ES-I3 (cell line): ENCODE data around the gene SCLT1.

Experiments
- H3K36me3 ChIP-seq: 2 replicates; pipeline ENCODE4 v1.6.1; 2013; ENCODE audit warnings: mild to moderate bottlenecking, low read length, control low read depth, moderate library complexity; ENCODE audit not compliant: insufficient read depth
- H3K4me1 ChIP-seq: 2 replicates; pipeline ENCODE4 v1.6.1; 2013; ENCODE audit warnings: mild to moderate bottlenecking, control low read depth, low read length; ENCODE audit not compliant: insufficient read depth
- H3K9ac ChIP-seq: 2 replicates; pipeline ENCODE4 v1.6.1; 2013; ENCODE audit warnings: low read depth, mild to moderate bottlenecking, low read length, moderate library complexity
- H3K9me3 ChIP-seq: 2 replicates; pipeline ENCODE4 v1.6.1; 2013; ENCODE audit warnings: mild to moderate bottlenecking, low read length, moderate library complexity; ENCODE audit not compliant: control insufficient read depth, insufficient read depth

The SCLT1 gene

DNA sequence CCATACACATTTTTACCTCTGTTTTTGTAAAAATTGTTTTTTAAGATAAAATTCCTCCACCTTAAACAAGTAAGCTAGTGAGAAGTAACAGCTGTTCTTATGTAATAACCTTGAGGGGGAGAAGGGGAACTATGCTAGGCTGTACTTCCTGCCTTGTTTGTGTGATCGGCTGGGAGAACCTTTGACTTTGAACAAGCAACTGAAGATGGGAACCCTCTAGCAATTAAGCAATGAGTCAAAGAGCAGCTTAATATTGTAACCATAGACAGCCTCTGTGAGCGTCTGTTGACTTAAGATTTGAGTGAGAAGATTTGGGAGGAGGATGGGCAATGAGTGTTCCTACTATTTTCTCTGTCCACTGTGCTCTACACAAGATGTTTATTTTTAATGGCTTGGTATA is 135.1 kb downstream of the SCLT1 start:
- Histone ChIP-seq H3K36me3 (no peaks in the 10 kb centered on the region), H3K9ac (no peak overlapping the region), H3K9me3 (no peaks in the 10 kb centered on the region), H3K4me1 (no peaks in the 10 kb centered on the region)

DNA sequence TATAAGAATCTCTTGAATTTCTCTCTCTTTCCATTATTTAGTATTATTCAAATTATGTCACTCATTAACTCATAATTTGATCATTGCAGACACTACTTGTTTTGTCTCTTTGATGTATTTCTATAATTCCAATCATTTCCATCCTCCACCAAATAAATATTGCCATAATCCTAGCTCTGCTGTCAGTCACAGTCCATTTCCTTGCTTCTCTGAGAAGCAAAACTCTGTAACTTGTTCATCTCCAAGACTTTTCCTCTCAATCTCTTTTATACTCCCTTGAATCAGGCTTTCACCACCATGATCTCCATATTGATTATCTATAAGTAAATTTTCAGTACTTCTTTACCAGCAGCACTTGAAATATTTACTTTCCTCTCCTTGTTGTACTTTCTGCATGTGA is 135.9 kb downstream of the SCLT1 start:
- H3K36me3 ChIP-seq, result no peaks in the 10 kb centered on the region
- H3K4me1 ChIP-seq, result no peaks in the 10 kb centered on the region
- no peaks in the 10 kb centered on the region for H3K9me3 ChIP-seq
- H3K9ac ChIP-seq, result no peak overlapping the region

DNA sequence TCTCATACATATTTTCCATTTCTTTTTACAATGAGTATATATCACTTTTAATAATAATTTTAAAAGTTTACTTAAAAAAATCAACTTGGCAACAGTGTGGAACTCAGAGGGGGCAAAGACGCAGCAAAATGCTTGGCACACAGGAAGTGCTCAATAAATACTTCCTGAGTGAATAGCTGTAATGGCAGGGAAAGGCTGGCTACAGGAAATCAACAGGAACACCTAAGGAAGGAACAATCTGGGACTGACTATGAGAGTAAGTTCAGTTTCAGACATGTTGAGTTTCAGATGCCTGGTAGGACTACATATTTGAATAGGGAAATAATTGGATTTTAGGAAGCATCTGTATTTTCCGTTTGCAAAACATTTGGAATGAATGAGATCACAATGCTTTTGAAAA is 137.6 kb downstream of the SCLT1 start:
- Histone ChIP-seq H3K4me1 (no peaks in the 10 kb centered on the region), H3K36me3 (no peaks in the 10 kb centered on the region), H3K9ac (no peak overlapping the region), H3K9me3 (no peaks in the 10 kb centered on the region)

DNA sequence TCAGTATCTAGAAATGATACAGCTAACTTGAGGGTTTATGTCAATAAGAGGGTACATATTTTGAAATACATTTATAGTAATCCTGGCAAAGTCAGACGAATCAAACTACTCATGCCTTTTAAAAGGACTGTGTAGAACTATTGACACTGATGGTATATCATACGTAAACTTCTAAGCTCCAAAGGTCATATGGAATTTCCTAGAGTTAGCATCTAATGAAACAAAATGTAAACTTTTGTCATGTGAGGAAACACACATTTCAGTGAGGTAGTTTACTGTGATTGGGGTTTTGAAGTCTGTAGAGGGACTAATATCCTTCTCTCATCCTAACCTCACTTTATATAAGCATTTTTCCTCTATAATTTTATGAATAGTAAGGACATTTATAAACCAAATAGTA is 138.4 kb downstream of the SCLT1 start:
- Histone ChIP-seq H3K9me3 (no peaks in the 10 kb centered on the region), H3K36me3 (no peaks in the 10 kb centered on the region), H3K4me1 (no peaks in the 10 kb centered on the region), H3K9ac (no peak overlapping the region)

DNA sequence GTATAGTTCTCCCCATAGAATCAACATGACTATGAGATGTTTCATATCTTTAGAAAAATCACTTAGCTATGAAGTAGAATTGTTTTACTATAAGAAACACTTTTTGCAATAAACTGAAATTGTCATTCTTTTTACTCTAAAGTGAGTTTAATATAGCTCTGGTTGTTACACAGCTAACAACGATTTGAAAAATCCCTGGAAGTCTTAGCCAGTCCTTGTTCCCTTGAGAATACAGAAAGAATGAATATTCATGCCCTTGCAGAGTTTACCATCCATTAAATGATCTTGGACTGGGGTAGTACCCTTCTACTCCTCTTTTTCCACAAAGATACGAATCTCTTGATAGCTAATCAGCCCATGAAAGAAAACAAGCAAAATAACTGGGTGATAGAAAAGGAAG is 142.0 kb downstream of the SCLT1 start:
- no peaks in the 10 kb centered on the region for H3K36me3 ChIP-seq
- H3K9ac ChIP-seq, result no peak overlapping the region
- H3K4me1 ChIP-seq, result no peaks in the 10 kb centered on the region
- H3K9me3 ChIP-seq, result no peaks in the 10 kb centered on the region

DNA sequence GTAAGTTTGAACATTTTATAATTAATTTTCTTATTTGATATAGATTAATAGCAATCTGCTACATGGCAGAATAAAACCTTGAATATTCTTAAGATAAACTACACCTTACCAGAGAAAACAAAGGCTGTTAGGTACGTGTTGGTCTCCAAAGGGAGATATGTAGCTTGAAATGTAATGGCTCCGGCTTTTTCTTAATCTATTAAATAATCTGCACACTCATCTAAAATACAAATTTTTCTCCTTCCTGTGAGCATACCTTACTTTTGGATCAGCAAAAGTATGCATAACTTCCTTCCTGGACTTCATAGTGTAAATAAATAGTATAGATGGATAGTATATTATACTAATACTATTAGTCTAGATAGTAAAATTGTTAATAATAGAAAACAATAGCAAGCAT is 142.5 kb downstream of the SCLT1 start:
- Histone ChIP-seq H3K36me3 (no peaks in the 10 kb centered on the region), H3K4me1 (no peaks in the 10 kb centered on the region), H3K9me3 (no peaks in the 10 kb centered on the region), H3K9ac (no peak overlapping the region)

DNA sequence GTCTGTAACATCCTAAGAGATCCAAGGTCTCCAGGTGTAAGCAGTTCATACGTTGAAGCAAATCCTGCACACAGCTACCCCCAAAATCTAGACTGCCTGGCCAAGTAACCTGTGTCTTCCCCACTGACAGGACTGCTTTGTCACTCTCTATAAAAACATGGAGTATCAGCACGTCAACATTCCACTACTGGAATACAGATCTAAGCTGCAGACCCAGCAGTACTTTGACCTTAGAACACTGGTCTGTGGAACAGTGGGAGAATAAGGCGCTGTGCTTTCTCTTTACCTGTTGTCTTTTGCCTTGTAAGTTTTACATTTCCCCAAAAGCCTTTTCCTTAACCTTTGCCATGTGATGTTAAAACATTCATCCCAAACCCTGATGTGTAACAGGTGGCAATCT is 146.4 kb downstream of the SCLT1 start:
- H3K4me1 ChIP-seq, result no peaks in the 10 kb centered on the region
- H3K9me3 ChIP-seq, result no peaks in the 10 kb centered on the region
- H3K36me3 ChIP-seq, result no peaks in the 10 kb centered on the region
- no peak overlapping the region for H3K9ac ChIP-seq

DNA sequence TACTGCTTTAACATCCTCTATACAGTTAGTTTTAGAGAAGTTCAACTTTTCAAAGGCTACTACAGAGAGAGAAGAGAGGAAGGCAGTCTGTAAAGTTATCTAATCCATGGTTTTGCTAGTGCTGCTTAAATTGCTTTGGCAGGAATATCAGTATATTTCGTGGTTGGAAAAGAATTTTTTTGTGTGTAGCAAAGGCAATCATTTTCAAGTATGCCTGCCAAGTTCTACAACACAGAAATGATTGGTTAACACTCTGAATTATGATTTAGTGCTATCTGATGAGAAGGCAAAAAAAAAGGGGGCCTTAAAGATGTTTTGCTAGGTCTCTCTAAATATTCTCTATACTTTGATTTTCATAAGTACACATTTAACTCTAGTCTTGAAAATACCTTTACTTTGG is 150.7 kb downstream of the SCLT1 start:
- Histone ChIP-seq H3K4me1 (no peaks in the 10 kb centered on the region), H3K36me3 (no peaks in the 10 kb centered on the region), H3K9me3 (no peaks in the 10 kb centered on the region)

DNA sequence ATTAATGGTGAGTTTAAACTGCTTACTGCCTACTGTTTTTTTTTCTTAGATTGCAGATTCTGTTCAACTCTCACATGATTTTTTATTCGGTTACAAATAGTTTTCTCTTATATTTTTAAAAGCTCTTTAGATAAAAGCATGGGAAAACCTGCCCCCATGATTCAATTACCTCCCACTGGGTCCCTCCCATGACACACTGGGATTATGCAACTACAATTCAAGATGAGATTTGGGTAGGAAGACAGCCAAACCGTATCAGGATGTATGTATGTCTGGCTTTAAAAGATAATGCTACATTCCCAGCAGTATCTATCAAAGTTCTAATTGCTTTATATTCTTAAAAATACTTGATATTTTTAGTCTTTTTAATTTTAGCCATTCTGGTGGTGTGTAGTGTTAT is 152.4 kb downstream of the SCLT1 start:
- Histone ChIP-seq H3K9me3 (no peaks in the 10 kb centered on the region), H3K9ac (no peak overlapping the region)

More for the DNA sequence above, 150.7 kb downstream of the SCLT1 start:
- no peak overlapping the region for H3K9ac ChIP-seq

DNA sequence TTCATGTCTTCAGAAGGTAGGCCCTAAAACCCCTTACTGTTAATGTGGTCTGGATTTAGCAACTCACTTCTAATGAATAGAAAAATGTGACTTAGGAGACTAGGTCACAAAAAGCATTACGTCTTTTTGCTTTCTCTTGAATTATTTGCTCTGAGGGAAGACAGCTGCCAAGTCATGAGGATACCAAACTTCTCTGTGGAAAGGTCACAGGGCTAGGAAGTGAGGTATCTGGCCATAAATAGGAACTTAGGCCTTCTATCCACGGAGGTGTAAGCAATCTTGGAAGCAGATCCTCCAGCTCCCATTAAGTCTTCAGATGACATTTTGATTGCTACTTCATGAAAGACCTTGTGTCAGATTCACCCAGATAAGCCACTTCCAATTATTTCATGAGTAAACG is 163.3 kb downstream of the SCLT1 start:
- H3K9me3 ChIP-seq, result no peaks in the 10 kb centered on the region
- no peak overlapping the region for H3K9ac ChIP-seq
- H3K4me1 ChIP-seq, result no peaks in the 10 kb centered on the region
- no peaks in the 10 kb centered on the region for H3K36me3 ChIP-seq

More for the DNA sequence above, 152.4 kb downstream of the SCLT1 start:
- H3K36me3 ChIP-seq, result no peaks in the 10 kb centered on the region
- H3K4me1 ChIP-seq, result no peaks in the 10 kb centered on the region

DNA sequence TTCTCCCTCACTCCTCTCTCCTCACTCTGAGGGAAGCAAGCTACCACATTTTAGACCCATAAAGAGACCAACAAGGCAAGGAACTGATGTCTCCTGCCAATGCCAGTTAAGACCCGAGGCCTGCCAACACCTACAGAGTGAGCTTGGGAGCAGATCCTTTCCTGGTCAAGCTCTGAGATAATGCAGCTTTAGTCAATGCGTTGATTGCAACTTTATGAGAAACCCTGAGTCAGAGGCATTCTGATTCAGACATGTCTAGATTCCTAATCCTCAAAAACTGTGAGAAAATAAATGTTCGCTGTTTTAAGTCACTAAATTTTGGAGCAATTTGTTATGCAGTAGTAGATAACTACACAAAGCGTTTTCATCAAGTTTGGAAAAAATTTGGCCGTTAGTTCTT is 168.4 kb downstream of the SCLT1 start:
- H3K9me3 ChIP-seq, result no peaks in the 10 kb centered on the region
- no peaks in the 10 kb centered on the region for H3K4me1 ChIP-seq
- no peaks in the 10 kb centered on the region for H3K36me3 ChIP-seq
- H3K9ac ChIP-seq, result no peak overlapping the region

DNA sequence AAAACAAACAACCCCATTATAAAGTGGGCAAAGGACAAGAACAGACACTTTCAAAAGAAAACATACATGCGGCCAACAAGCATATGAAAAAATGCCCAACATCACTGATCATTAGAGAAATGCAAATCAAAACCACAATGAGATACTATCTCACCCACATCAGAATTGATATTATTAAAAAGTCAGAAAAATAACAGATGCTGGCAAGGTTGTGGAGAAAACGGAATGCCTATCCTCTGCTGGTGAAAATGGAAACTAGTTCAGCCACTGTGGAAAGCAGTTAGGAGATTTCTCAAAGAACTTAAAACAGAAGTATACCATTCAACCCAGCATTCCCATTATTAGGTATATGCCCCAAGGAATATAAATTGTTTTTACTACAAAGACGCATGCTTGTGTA is 171.4 kb downstream of the SCLT1 start:
- H3K36me3 ChIP-seq, result no peaks in the 10 kb centered on the region
- no peaks in the 10 kb centered on the region for H3K9me3 ChIP-seq
- H3K9ac ChIP-seq, result no peak overlapping the region
- H3K4me1 ChIP-seq, result no peaks in the 10 kb centered on the region

DNA sequence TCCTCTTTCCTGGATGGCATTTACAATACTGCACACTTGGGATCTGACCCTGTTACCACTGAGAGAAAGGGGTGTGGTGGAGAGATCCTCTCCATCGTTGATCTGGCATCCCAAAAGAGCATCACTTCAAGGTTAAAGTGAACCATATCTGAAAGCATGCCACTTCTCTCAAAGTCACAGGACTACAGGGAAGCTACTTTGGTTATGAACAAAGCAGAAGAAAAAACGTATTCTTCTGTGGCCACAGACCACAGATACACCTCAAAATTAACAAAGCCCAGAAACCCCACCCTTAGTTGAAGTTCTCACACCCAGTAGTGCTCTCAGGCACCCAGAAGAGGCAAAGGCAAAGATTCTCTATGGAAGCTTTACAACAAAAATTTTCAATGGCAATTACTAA is 175.6 kb downstream of the SCLT1 start:
- H3K9ac ChIP-seq, result no peak overlapping the region
- no peaks in the 10 kb centered on the region for H3K36me3 ChIP-seq
- H3K4me1 ChIP-seq, result no peaks in the 10 kb centered on the region
- H3K9me3 ChIP-seq, result no peaks in the 10 kb centered on the region

DNA sequence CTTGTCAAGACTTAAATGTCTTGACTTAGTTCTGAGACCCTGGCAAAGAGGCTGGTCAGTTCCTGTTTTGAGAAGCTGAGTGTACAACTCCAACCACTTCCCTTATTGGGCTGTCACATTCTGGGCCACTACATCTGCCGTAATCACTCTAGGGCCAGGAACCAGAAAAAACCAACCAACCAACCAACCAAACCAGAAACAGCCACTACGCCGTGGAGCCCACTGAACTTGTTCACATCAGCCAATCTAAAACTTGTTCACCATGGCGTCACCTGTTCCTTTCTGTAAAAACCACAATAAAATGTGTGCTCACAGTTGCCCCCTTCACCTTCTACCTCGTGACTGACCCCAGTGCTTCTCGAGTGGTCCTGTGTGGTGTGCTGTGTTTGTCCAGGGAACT is 176.5 kb downstream of the SCLT1 start:
- Histone ChIP-seq H3K4me1 (no peaks in the 10 kb centered on the region), H3K9ac (no peak overlapping the region), H3K9me3 (no peaks in the 10 kb centered on the region), H3K36me3 (no peaks in the 10 kb centered on the region)

DNA sequence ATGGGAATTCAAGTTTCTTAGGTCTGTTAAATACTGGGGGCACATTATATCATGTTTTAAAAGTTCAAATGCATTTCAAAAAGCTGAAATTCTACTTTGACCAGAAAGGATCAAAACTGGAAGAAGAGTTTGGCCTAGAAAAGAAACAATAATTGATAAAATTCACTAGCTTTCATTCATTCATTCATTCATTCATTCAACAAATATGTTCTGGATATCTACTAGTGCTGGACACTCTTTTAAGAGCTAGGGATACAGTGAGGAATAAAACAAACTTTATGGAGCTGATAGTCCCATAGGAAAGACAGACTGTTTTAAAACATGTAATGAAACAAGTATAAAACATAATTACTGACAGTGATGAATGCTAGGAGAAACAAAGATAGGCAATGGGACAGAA is 177.8 kb downstream of the SCLT1 start:
- no peaks in the 10 kb centered on the region for H3K4me1 ChIP-seq

DNA sequence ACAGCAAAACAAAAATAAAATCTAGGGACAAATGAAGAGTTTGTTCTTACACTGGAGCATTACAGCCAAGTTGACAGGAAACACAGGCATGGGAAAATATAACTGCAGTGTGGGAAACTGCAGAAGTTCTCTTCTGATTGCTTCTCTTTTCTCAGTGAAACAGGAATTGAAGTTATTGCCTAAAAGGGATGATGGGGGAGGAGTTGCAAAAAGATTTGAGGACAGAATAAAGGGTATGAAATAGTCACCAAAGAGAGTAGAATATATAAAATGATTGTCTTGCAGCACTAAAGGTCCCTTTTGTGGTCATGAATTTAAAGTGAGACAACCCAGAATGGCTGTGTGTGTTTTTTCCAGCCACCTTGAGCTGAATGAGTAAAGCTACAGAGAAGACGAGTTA is 180.1 kb downstream of the SCLT1 start:
- Histone ChIP-seq H3K36me3 (no peaks in the 10 kb centered on the region), H3K9me3 (no peaks in the 10 kb centered on the region), H3K9ac (no peak overlapping the region), H3K4me1 (no peaks in the 10 kb centered on the region)

More for the DNA sequence above, 177.8 kb downstream of the SCLT1 start:
- no peak overlapping the region for H3K9ac ChIP-seq
- no peaks in the 10 kb centered on the region for H3K9me3 ChIP-seq
- H3K36me3 ChIP-seq, result no peaks in the 10 kb centered on the region
